CD4-positive, alpha-beta T cell treated with Interleukin-2 at 100 ng/mL for 4 hours (primary cell): ENCODE measurements around the gene AFMID.

ENCODE experiments used
- DNase-seq: peaks from one replicate; pipeline ENCODE4 v3.0.0-alpha.2; 2020; ENCODE audit warnings: low spot score

AFMID gene

DNA sequence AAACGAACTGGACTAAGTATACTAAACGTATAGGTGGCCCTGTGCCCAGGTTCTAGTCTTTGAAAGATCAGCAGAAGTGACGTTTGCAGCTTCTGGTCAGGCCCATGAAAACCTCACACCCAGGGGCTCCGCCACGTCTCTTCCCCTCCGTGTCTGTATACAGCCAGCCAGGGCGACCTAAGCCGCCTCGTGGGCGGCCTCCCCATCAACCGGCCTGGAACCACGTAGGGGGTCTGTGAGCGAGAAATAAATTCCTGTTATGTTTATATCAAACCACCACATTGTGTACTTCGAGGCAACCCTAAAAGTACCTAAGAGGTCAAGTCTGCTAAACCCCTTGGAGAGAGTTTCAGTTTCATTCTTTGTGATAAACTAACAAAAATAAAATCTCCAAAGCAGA lies 7.1 kb upstream of the AFMID start:
- no peak for DNase-seq

DNA sequence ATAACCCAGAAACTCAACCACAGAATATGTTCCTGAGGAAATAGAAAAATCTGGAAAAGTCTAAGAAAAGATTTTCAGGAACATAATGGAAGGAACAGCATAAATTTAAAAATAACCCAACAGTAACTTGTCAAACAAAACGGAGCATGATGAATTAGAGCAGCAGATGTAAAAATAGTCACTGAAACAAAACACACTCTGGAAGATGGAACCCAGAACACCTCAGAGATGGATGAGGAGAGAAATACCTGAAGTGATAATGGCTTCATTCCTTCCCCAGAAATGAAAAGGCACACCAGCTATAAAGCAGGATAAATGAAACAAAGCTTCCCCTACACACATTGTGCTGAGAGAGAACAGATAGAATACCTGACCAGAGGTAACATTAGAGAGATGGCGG lies 6.7 kb upstream of the AFMID start:
- no peak for DNase-seq

DNA sequence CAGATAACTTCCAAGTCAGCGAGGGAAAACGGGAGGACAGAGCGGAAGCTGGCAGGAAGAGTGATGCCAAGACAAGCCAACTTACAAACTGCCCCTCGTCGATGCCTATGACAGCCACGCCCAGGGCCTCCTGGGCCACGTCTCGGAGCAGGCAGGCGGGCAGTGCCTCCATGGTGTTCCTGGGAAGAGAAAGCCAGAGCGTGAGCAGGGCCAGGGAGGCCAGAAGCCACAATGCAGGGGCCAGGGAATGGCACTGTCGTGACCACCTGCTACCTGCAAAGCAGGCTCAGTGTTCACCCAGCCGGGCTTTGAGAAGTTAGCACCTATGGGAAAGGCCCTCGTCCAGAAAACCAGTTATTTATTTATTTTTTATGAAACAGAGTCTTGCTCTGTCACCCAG lies 4.7 kb upstream of the AFMID start:
- DNase-seq = no peak

DNA sequence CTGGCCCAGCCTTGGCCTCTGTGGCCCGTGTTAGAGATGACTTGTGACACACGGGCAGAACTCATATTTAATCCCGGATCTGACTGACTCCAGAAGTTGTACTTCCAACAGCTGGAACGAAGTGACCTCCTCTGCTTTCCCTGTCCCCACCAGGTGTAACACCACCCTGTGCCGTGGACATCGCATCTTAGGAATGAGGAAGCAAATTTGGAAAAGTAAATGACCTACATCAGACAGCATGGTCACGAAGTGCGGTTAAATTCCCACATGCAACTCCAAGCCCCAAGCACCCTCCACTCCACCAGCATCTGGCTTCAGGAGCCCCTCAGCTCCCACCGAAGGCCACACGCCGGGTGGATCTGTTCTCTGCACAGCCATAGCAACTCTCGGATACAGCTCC lies 3.2 kb upstream of the AFMID start:
- no peak for DNase-seq

DNA sequence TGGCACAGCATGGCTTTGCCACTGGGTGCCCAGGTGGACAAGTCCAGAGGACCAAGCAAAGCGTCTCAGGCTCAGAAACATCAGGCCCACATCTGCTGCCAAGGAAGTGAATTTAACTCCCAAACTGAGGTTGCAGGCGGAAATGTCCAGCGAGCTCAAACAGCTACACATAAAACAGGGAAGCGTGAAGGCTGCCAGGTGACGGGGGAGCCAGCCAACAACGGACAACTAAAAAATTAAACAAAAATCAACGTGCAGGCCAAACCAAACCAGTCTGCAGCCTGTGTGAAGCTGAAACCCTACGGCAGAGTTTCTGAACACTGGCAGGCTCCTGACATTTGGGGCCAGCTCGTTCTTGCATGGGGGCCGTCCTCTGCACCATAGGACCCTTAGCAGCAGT lies 2.8 kb upstream of the AFMID start:
- no peak for DNase-seq

DNA sequence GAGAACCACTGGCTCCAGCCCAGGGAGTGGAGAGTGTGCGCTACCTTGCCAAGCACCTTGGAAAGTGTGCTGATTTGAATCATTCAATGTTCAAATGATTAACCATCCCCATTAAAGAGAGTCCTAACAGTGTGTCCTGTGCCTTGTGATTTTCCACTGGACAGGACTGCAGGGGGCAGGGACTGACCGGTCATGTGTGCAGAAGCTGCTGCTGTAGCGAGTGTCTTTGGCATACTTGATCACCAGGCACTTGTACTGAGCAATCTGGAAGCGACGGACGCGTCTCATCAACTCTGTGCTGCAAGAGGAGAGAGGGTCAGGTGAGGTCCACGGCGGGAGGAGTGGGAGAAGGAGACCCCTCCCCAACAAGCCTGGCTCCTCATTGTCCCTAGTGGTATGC lies 2.3 kb upstream of the AFMID start:
- no peak for DNase-seq

DNA sequence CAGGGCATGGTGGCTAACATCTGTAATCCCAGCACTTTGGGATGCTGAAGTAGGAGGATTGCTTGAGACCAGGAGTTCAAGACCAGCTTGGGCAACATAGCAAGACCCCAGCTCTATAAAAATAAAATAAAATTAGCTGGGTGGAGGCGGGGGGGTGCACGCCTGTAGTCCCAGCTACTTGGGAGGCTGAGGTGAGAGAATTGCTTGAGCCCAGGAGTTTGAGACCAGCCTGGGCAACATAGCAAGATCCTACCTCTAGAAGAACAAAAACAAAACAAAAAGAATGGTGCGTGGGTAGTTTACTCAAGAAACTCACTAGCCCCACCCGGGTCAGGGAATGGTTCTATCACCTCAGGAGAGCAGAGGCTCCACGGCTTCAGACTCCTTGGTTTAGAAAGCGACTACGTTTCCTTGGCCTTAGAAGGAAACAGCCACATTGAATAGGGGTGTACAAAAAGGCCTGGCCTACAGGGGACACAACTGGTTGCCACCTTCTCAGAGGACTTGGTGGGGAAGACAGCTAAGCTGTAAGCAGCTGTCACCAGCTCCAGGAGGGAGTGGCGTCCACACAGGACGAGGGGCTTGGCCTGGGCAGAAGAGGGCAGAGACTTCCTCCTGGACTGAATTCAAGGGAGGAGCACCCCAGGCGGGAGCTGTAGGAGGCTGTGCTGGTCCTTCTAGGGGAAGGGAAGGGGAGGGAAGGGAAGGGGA lies 1.0 kb upstream of the AFMID start:
- no peak for DNase-seq

DNA sequence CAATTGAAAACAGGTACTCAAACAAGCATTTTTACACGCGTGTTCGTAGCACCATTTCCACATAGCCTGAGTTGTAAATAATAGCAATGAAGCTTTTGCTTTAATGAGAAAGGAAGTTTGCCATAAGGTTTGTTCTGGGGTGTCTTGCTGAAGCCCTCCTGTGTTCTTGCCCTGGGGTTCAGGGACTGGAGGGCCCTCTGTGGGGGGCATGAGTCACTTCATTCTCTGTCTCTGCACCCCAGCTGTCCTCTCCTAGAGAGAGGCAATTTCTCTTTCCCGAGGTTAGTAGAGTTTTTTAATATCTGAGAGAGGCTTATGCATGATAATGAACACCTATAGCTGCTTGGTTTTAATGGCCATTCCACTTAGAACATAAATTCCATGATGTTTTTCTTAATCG lies 9.6 kb downstream of the AFMID start:
- DNase-seq = no peak

DNA sequence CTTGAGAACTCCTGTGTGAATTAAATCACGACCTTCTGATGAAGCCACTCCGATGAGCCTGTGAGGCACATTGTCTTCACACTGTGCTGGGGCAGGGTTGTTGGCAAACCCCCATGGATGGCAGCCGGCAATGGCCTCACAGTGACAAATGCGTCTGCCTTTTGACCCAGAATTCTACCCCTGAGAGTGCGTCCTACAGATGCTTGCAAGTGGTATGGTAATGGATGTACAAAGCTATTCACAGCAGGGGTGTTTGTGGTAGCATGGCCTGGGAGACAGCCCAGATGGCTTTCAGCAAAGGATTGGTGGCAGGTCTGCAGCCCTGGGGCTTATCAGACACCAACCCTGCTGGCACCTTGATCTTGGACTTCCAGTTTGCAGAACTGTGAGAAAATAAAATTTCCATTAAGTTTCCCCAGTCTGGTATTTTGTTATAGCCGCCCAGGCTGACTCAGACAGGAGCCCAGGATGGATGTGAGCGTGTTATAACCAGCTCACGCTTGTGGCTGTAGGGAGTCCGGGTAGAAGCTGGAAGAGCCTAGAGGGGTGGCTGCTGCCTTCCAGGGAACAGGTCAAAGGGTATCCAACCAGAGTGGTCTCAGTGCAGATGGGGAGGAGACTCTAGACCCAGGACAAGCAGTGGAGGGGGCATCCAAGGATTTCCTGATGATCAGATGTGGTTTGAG lies 10.1 kb downstream of the AFMID start:
- DNase-seq = no peak

DNA sequence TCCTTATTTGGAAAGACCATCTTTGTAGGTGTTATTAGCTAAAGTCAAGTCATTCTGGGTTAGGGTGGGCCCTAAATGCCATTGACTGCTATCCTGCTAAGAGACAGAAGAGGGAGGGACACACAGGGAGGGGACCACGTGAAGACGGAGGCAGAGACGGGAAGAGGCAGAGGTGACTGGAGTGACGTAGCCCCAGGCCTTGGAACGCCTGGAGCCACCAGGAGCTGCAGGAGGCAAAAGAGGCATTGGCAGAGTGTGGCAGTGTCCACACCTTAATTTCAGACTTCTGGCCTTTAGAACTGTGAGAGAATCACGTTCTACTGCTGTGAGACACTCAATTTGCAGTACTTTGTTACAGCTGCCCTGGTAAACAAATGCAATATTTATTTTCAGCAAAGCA lies 13.3 kb downstream of the AFMID start:
- DNase-seq = no peak

DNA sequence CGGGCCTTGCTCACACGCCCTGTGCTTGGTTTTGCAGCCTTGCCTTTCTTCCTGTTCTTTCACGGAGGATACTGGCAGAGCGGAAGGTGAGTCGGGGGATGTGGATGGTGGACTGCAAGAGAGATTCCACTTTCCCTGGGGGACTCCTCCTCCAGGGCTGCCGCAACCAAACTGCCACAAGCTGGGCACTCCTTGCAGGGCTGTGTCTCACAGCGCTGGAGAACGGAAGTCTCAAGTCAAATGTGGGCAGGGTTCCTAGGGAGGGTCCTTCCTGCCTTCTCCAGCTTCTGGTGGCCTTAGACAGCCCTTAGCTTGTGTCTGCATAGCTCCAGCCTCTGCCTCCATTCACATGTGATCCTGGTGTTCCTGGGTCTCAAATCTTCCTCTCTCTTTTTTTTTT lies 15.5 kb downstream of the AFMID start:
- DNase-seq = no peak

DNA sequence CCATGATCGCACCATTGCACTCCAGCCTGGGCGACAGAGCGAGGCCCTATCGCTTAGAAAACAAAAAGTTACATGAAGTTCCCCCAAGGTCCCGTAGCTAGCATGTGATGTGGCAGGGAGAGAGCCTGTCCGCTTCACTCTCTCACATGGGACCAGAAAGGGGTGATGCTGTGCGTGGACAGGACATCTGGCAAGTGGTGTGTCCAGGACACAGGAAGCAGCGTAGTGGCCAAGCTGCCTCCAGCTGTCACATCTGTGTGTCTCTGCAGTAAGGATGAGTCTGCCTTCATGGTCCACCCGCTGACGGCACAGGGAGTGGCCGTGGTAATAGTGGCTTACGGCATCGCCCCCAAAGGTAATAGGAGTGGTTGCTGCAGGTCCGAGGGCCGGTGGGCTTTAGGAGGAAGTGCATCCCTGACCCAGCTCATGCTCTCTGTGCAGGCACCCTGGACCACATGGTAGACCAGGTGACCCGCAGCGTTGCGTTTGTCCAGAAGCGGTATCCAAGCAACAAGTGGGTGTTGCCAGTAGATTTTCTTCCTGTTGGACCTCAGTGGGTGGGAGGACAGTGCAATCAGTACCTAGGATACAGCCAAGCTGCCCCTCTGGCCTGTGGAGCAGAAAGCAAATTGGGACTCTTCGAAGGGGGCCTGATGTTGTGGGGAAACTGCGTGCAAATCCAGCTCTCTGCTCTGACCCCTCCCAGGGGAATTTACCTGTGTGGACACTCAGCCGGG lies 17.4 kb downstream of the AFMID start:
- DNase-seq = no peak

DNA sequence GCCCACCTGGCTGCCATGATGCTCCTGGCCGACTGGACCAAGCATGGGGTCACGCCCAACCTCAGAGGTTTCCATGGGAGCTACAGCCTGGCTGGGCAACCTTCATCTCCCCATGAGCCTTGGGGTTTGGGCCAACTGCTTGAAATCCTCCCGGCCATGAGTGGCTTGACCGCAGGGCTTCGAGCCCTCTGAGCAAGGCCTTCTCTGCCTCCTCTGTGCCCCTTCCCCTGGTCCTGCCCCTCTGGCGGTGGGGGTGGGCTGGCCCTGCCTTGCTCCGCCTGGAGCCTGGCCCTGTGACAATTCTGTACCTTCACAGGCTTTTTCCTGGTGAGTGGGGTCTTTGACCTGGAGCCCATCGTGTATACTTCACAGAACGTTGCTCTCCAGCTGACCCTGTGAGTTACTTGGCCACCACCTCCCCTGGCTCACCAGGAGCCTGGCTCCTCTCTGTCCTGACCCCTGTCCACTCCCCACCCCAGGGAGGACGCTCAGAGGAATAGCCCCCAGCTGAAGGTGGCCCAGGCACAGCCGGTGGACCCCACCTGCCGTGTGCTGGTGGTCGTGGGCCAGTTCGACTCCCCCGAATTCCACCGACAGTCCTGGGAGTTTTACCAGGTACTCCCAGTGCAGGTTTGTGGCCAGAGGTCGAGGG lies 18.1 kb downstream of the AFMID start:
- no peak for DNase-seq

DNA sequence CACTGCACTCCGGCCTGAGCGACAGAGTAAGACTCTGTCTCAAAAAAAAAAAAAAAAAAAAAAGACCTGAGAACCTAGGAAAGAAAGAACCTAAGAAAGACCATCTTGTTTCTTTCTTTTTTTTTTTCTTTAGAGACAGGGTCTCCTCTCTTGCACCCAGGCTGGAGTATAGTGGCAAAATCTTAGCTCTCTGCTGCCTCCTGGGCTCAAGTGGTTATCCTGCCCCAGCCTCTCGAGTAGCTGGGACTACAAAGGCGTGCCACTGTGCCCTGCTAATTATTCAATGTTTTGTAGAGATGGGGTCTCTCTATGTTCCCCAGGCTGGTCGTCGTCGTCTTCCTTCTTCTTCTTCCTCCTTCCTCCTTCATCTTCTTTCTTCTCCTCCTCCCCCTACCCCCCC lies 19.1 kb downstream of the AFMID start:
- no peak for DNase-seq

DNA sequence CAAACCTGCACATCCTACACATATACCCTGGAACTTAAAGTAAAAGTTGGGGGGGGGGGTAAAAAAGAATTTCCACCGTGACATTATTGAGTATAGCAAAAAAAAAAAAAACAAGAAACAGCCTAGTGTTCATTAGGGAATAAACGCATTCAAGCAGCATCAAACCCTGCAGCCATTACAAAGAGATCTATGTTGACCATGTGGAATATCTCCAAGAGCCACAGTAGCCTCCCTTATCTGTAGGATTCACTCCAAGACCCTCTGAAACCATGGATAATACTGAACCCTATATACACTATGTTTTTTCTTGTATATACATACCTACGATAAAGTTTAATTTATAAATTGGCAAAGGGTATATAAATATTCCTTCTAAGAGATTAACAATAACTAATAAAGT lies 21.3 kb downstream of the AFMID start:
- DNase-seq = no peak

DNA sequence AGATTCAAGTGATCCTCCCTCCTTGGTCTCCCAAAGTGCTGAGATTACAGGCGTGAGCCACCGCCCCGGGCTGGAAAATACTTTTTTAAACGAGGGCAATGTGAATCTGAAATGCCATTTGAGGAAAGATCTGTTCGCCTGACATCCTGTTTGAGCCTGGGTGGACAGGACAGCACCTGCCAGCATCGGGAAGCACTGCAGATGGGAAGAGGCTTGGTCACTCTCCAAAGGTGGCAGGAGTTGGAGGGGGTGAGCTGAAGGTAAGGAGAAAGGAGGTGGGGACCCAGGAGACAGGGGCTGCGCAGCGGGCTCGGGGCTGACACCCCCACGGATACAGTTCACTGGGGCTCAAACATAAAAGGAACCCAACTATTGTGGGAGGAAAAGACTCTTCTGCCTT lies 22.9 kb downstream of the AFMID start:
- no peak for DNase-seq

DNA sequence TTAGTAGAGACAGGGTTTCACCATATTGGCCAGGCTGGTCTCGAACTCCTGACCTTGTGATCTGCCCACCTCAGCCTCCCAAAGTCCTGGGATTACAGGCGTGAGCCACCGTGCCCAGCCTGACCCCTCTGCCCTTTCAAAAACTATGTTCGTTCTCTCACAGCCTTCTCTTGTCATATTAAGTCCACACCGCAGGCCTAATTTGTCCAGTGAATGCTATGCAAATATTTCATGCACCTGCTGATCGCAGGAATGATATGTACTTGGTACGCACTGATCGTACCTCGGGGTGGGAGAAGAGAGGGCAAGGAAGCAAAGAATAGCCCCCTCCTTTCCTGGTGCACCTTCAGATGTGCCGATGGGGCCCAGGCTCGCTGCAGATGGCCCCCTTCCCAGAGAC lies 23.9 kb downstream of the AFMID start:
- no peak for DNase-seq

DNA sequence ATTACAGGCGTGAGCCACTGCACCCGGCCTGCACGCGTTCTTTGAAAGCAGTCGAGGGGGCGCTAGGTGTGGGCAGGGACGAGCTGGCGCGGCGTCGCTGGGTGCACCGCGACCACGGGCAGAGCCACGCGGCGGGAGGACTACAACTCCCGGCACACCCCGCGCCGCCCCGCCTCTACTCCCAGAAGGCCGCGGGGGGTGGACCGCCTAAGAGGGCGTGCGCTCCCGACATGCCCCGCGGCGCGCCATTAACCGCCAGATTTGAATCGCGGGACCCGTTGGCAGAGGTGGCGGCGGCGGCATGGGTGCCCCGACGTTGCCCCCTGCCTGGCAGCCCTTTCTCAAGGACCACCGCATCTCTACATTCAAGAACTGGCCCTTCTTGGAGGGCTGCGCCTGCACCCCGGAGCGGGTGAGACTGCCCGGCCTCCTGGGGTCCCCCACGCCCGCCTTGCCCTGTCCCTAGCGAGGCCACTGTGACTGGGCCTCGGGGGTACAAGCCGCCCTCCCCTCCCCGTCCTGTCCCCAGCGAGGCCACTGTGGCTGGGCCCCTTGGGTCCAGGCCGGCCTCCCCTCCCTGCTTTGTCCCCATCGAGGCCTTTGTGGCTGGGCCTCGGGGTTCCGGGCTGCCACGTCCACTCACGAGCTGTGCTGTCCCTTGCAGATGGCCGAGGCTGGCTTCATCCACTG lies 27.0 kb downstream of the AFMID start, which contains the start of gene BIRC5:
TSS of gene BIRC5 (plus strand) at position 238 of the 690 bp plus-strand sequence. CDS start at position 302, 64 bp downstream.
- DNase-seq = peak; percentile 89

DNA sequence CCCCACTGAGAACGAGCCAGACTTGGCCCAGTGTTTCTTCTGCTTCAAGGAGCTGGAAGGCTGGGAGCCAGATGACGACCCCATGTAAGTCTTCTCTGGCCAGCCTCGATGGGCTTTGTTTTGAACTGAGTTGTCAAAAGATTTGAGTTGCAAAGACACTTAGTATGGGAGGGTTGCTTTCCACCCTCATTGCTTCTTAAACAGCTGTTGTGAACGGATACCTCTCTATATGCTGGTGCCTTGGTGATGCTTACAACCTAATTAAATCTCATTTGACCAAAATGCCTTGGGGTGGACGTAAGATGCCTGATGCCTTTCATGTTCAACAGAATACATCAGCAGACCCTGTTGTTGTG lies 27.5 kb downstream of the AFMID start:
- DNase-seq = no peak

DNA sequence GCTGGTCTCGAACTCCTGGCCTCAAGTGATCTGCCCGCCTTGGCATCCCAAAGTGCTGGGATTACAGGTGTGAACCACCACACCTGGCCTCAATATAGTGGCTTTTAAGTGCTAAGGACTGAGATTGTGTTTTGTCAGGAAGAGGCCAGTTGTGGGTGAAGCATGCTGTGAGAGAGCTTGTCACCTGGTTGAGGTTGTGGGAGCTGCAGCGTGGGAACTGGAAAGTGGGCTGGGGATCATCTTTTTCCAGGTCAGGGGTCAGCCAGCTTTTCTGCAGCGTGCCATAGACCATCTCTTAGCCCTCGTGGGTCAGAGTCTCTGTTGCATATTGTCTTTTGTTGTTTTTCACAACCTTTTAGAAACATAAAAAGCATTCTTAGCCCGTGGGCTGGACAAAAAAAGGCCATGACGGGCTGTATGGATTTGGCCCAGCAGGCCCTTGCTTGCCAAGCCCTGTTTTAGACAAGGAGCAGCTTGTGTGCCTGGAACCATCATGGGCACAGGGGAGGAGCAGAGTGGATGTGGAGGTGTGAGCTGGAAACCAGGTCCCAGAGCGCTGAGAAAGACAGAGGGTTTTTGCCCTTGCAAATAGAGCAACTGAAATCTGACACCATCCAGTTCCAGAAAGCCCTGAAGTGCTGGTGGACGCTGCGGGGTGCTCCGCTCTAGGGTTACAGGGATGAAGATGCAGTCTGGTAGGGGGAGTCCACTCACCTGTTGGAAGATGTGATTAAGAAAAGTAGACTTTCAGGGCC lies 32.4 kb downstream of the AFMID start:
- no peak for DNase-seq

DNA sequence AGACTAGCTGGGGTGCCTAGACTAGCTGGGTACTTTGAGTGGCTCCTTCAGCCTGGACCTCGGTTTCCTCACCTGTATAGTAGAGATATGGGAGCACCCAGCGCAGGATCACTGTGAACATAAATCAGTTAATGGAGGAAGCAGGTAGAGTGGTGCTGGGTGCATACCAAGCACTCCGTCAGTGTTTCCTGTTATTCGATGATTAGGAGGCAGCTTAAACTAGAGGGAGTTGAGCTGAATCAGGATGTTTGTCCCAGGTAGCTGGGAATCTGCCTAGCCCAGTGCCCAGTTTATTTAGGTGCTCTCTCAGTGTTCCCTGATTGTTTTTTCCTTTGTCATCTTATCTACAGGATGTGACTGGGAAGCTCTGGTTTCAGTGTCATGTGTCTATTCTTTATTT lies 35.9 kb downstream of the AFMID start:
- no peak for DNase-seq

DNA sequence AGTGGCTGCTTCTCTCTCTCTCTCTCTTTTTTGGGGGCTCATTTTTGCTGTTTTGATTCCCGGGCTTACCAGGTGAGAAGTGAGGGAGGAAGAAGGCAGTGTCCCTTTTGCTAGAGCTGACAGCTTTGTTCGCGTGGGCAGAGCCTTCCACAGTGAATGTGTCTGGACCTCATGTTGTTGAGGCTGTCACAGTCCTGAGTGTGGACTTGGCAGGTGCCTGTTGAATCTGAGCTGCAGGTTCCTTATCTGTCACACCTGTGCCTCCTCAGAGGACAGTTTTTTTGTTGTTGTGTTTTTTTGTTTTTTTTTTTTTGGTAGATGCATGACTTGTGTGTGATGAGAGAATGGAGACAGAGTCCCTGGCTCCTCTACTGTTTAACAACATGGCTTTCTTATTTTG lies 36.6 kb downstream of the AFMID start:
- DNase-seq = no peak
